K562 (cell line): Measurements from ENCODE around the gene WIPF3. TPM values are rescaled to one million over a fixed set of nuclear protein-coding genes. Genes with fewer than 3 reads are reported as not detected.

ENCODE experiments used
- ATAC-seq: fragments of 200-7000 bp; cut with Tn5 transposase; 3 replicates; pipeline ENCODE4 v1.9.1; 2020; ENCODE audit warnings: moderate library complexity
- BruUV-seq: library from RNA; stranded (reverse); fragments of 400-500 nt; replicated peaks from 2 replicates; lab custom pipeline; 2021; lab: Mats Ljungman, UMichigan
- CTCF ChIA-PET: fragments of 300-600 bp; formaldehyde crosslinking; extraction: SDS; loops from one replicate; lab custom pipeline; 2021; ENCODE audit warnings: low intra/inter-chr PET ratio; lab: Yijun Ruan, JAX
- POLR2A ChIA-PET: fragments of 300-600, 350-650 bp; sonication (Branson Sonifier 250); formaldehyde crosslinking; extraction: SDS; loops from one replicate; lab custom pipeline; 2021; ENCODE audit warnings: antibody characterized with exemption, inconsistent platforms; lab: Yijun Ruan, JAX
- DNase-seq, 4 experiments: peaks; one replicate each; pipeline versions ENCODE4 v3.0.0 to v3.0.0-alpha.2; 2011 to 2018; ENCODE audit warnings: low spot score in 3 of 4, mixed read lengths in 3 of 4; ENCODE audit errors: extremely low read depth in 1 of 4
- FAIRE-seq: peaks from 2 replicates; lab custom pipeline; 2011; peaks lifted over from hg19 to GRCh38; lab: Jason Lieb, UNC
- H2AFZ ChIP-seq: 2 replicates; pipeline ENCODE4 v1.6.0; 2011; ENCODE audit warnings: low read depth, low read length, control low read depth, inconsistent platforms
- H3K27ac ChIP-seq: fragments of 200-600 bp; 3 replicates; pipeline ENCODE4 v1.8.0; 2011; ENCODE audit warnings: low read depth, mild to moderate bottlenecking, control low read depth, inconsistent platforms, low read length, moderate library complexity, mixed read lengths; ENCODE audit errors: extremely low read depth
- H3K27me3 ChIP-seq, 2 experiments: fragments of 300-600 bp in 1 of 2; 2 replicates in 1 of 2; 3 replicates in 1 of 2; pipeline versions ENCODE4 v1.6.0 to v1.8.0; 2011; ENCODE audit warnings: inconsistent platforms in 2 of 2, low read length in 2 of 2, mild to moderate bottlenecking in 1 of 2, mixed read lengths in 1 of 2, moderate library complexity in 1 of 2; ENCODE audit not compliant: control insufficient read depth in 2 of 2, insufficient read depth in 2 of 2
- H3K36me3 ChIP-seq: fragments of 300-600 bp; 3 replicates; pipeline ENCODE4 v1.8.0; 2011; ENCODE audit warnings: mild to moderate bottlenecking, low read length, inconsistent platforms; ENCODE audit not compliant: control insufficient read depth, insufficient read depth
- H3K4me1 ChIP-seq, 2 experiments: fragments of 200-600 bp in 1 of 2; replicated peaks in 1 of 2; 2 replicates in 1 of 2; 3 replicates in 1 of 2; pipeline versions ENCODE4 v1.5.1 to v1.8.0; 2011; ENCODE audit warnings: inconsistent platforms in 2 of 2, low read length in 2 of 2, mild to moderate bottlenecking in 1 of 2, mixed read lengths in 1 of 2, moderate library complexity in 1 of 2; ENCODE audit not compliant: control insufficient read depth in 2 of 2, insufficient read depth in 2 of 2
- H3K4me2 ChIP-seq: 2 replicates; pipeline ENCODE4 v1.6.1; 2011; ENCODE audit warnings: low read length, control low read depth, inconsistent platforms, mixed read lengths; ENCODE audit not compliant: insufficient read depth
- H3K4me3 ChIP-seq: fragments of 200-600 bp; sonication (generic), shearing (Covaris generic); 2 replicates; pipeline ENCODE4 v1.5.1; 2016; ENCODE audit warnings: control low read depth, inconsistent platforms
- H3K79me2 ChIP-seq: fragments of 200-600 bp; 3 replicates; pipeline ENCODE4 v1.8.0; 2011; ENCODE audit warnings: low read length, inconsistent platforms; ENCODE audit not compliant: control insufficient read depth, insufficient read depth
- H3K9ac ChIP-seq, 2 experiments: 2 replicates each; pipeline versions ENCODE4 v1.6.0 to v1.6.1; 2011; ENCODE audit warnings: low read depth in 2 of 2, low read length in 2 of 2, control low read depth in 1 of 2, inconsistent platforms in 1 of 2, mild to moderate bottlenecking in 1 of 2, mixed read lengths in 1 of 2; ENCODE audit not compliant: insufficient read depth in 1 of 2
- H3K9me1 ChIP-seq: one replicate; pipeline ENCODE4 v1.6.0; 2011; ENCODE audit warnings: inconsistent platforms, mild to moderate bottlenecking, low read length, moderate library complexity; ENCODE audit not compliant: control insufficient read depth, insufficient read depth
- H3K9me3 ChIP-seq: replicated peaks from 2 replicates; pipeline ENCODE4 v1.5.1; 2011; ENCODE audit warnings: low read depth, low read length, inconsistent platforms; ENCODE audit not compliant: control insufficient read depth, insufficient read depth
- H4K20me1 ChIP-seq: replicated peaks from 2 replicates; pipeline ENCODE4 v1.6.1; 2011; ENCODE audit warnings: low read length, inconsistent platforms, mixed read lengths; ENCODE audit not compliant: control insufficient read depth, insufficient read depth
- ATF3 ChIP-seq, 2 experiments: fragments of 450-650 bp in 1 of 2; sonication (generic) in 1 of 2; formaldehyde crosslinking in 1 of 2; IDR thresholded peaks in 1 of 2; conservative IDR thresholded peaks in 1 of 2; 2 replicates each; pipeline versions ENCODE4 v1.6.1 to v1.8.1; 2016 to 2023; ENCODE audit warnings: mild to moderate bottlenecking in 2 of 2, moderate library complexity in 2 of 2, inconsistent platforms in 1 of 2, missing genetic modification reagents in 1 of 2
- DIDO1 ChIP-seq: fragments of 450-650 bp; IDR thresholded peaks from 2 replicates; pipeline ENCODE4 v1.6.1; 2016; ENCODE audit warnings: low read depth, missing biosample characterization, missing genetic modification characterization
- FOXK1 ChIP-seq: sonication (generic); formaldehyde crosslinking; IDR thresholded peaks from 2 replicates; pipeline ENCODE4 v1.8.0; 2022; ENCODE audit warnings: missing genetic modification reagents, mild to moderate bottlenecking, borderline replicate concordance
- HINFP ChIP-seq: fragments of 450-650 bp; conservative IDR thresholded peaks from 2 replicates; pipeline ENCODE4 v1.6.1; 2016; ENCODE audit warnings: missing genetic modification characterization, low read depth, mild to moderate bottlenecking, control low read depth, missing compliant biosample characterization
- HMGN3 ChIP-seq: IDR thresholded peaks from 2 replicates; pipeline ENCODE4 v1.6.1; 2011; ENCODE audit warnings: borderline replicate concordance, low read depth, mild to moderate bottlenecking, mixed read lengths, low read length; ENCODE audit not compliant: insufficient read length; ENCODE audit errors: extremely low read depth
- MTA2 ChIP-seq: fragments of 450-650 bp; IDR thresholded peaks from 2 replicates; pipeline ENCODE4 v1.6.1; 2016; ENCODE audit warnings: low read depth
- RB1 ChIP-seq: fragments of 450-650 bp; IDR thresholded peaks from 2 replicates; pipeline ENCODE4 v1.6.1; 2017; ENCODE audit warnings: low read depth, mild to moderate bottlenecking
- SIN3A ChIP-seq, 2 experiments: fragments of 150-350 bp in 1 of 2; IDR thresholded peaks; 2 replicates each; pipeline ENCODE4 v1.6.1; 2011 to 2016; ENCODE audit warnings: borderline replicate concordance in 2 of 2, low read depth in 2 of 2, low read length in 2 of 2, mild to moderate bottlenecking in 2 of 2, moderate library complexity in 2 of 2; ENCODE audit not compliant: control insufficient read depth in 1 of 2
- ZBTB12 ChIP-seq: fragments of 250-450 bp; sonication (Bioruptor Pico); IDR thresholded peaks from 2 replicates; pipeline ENCODE4 v1.4.0; 2020
- ZNF592 ChIP-seq: fragments of 450-650 bp; IDR thresholded peaks from 2 replicates; pipeline ENCODE4 v1.6.1; 2017; ENCODE audit warnings: antibody characterized with exemption, mild to moderate bottlenecking
- WGBS: fragments of 100-300 bp; shearing (Covaris generic); methylation state at CpG from one replicate; pipeline ENCODE4 v1.1.6; 2016; ENCODE audit warnings: low coverage, mixed read lengths; ENCODE audit not compliant: insufficient coverage; ENCODE audit errors: missing lambda C conversion rate; 5-methylcytosine and 5-hydroxymethylcytosine counted together
- in situ Hi-C: fragments of 300-500 bp; cut with MboI; formaldehyde crosslinking; loops from 4 replicates; pipeline ENCODE4 v1.15.0; 2018; ENCODE audit warnings: inconsistent platforms, mixed read lengths
- intact Hi-C: fragments of 100-400 bp; cut with micrococcal nuclease; formaldehyde crosslinking; loops from 2 replicates; pipeline ENCODE4 v1.14.2; 2022
- polyA plus RNA-seq, 8 experiments: library from polyadenylated mRNA; depleted of rRNA in 4 of 8; stranded (reverse) in 5 of 8; unstranded in 3 of 8; fragments of >200 nt; fragmentation: Nextera tagmentation in 2 of 8; fragmentation: Illumina TruSeq in 1 of 8; extraction: Ambion mirVana in 2 of 8; extraction: Trizol in 1 of 8; gene quantifications; 2 replicates each; pipeline versions ENCODE4 v1.2.1 to v1.2.3, GENCODE V29; 2011 to 2014; ENCODE audit warnings: inconsistent platforms in 1 of 8, missing spikeins in 1 of 8
- total RNA-seq, 7 experiments: library from RNA; depleted of rRNA in 6 of 7; stranded (reverse); fragments of >200 nt in 6 of 7; fragmentation: Illumina TruSeq in 2 of 7; extraction: Trizol in 2 of 7; gene quantifications; 2 replicates each; pipeline versions ENCODE4 v1.2.1 to v1.2.3, GENCODE V29; 2011 to 2021; ENCODE audit warnings: low replicate concordance in 1 of 7

Gene WIPF3
- total and polyA plus RNA-seq, 9 of the 15 experiments (the other 6 are each of a cell fraction or from before 2014, with no cell fraction given): 0.18 to 3.2 (median 1.7) TPM

- TF ChIP-seq HMGN3 (no peak), ZBTB12 (CRISPR knock-in tag) (no peak)
These were observed 52.1 kb downstream of the WIPF3 start (continued) for GRCh38 chr7:29858191-29858951.

- H3K4me3 ChIP-seq: no peak overlapping the region
- no peaks in the 10 kb centered on the region for H3K27me3 ChIP-seq
- no peak overlapping the region for H3K9ac ChIP-seq
- H3K9me3 ChIP-seq: no peaks in the 10 kb centered on the region
- CTCF ChIA-PET: interaction anchor here (0.6 kb wide), 1 partner anchor 94 kb away, joined by 3 read pairs; no protein-coding TSS in a partner anchor
- intact Hi-C loops (no loop called here), in situ Hi-C loops (no loop called here)
- BruUV-seq: no TSS peak
- DNase-seq (no peak), ATAC-seq (no peak), FAIRE-seq (no peak)
- H3K79me2 ChIP-seq: no peaks in the 10 kb centered on the region
- POLR2A ChIA-PET: interaction anchor here (0.8 to 1.0 kb wide), 2 partner anchors 18 to 213 kb away, joined by 3 to 4 read pairs; no protein-coding TSS in a partner anchor
- H3K4me1 ChIP-seq: peaks cover 0 to 2% of the 10 kb centered on the region in 2 experiments; a peak in 1 of 5 replicates
- no peak overlapping the region for H3K4me2 ChIP-seq
- no peaks in the 10 kb centered on the region for H4K20me1 ChIP-seq
- 29% methylated on average over 4 of the region's 5 CpGs for WGBS
- no peaks in the 10 kb centered on the region for H3K36me3 ChIP-seq
- H3K27ac ChIP-seq: no peak overlapping the region
- H2AFZ ChIP-seq: no peak overlapping the region
- H3K9me1 ChIP-seq: no peaks in the 10 kb centered on the region
- TF ChIP-seq ATF3 (IDR thresholded peaks at IDR 0.05) (no peak), ATF3 (CRISPR knock-in tag; conservative IDR thresholded peaks at IDR 0.05) (no peak), FOXK1 (CRISPR knock-in tag) (no peak), ZNF592 (no peak), MTA2 (no peak), HINFP (no peak), RB1 (no peak), SIN3A (IDR thresholded peaks at IDR 0.05; ENCODE audit: borderline replicate concordance in 2 of 2, control insufficient read depth in 1 of 2, low read depth in 2 of 2, low read length in 2 of 2) (no peak), DIDO1 (no peak)
These were observed 52.8 kb downstream of the WIPF3 start for GRCh38 chr7:29859104-29859503.
